GM18511 (cell line): ENCODE measurements around the gene LGALSL.

Source experiments
- ATAC-seq: cut with Tn5 transposase; IDR thresholded peaks from one replicate; pipeline ENCODE4 v1.9.1; 2021; ENCODE audit warnings: mild to moderate bottlenecking, moderate library complexity; ENCODE audit not compliant: unreplicated experiment

The LGALSL gene

DNA sequence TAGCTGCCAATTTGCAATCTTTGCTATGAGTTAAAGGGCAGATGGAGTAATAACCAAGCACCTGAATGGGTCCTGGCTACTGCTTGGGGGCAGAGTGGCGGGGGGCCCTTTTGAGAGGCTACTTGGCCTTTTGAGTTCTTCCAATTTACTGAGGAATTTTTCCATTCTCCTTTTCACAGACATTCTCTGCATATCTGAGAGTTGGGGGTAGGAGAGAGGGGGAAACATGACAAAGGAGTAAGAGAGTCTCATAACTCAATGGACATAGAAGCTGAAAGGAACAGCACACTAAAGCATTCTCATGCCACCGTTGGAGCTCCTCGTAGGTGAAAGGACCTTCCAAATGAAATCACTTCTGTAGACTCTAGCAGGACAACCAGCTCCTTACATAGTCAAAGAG lies 16.1 kb downstream of the LGALSL start:
- no peak for ATAC-seq

DNA sequence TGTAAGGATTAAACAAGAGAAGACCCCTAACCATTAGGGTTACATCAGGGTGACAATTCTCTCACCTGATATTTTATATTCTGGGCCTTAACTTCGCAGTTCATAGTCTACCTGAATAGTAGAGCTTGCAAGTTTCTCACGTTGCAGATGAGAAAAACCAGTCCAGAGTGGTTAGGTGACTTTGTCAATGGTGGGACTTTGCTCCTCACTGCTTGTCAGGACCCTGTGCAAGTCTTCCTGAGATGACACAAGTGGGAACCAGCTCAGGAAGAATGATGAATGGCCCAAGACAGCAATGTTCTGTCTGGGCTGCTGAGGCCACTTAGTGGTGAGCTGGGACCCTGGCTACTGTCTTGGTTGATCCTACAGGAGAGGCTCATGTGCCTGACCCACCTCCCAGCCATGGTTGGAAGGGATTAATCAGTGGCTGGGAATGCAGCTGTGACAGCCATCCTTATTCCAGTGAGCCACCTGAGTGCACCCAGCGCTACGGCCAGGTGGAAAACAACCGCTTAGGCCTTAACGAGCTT lies 16.9 kb downstream of the LGALSL start:
- no peak for ATAC-seq

DNA sequence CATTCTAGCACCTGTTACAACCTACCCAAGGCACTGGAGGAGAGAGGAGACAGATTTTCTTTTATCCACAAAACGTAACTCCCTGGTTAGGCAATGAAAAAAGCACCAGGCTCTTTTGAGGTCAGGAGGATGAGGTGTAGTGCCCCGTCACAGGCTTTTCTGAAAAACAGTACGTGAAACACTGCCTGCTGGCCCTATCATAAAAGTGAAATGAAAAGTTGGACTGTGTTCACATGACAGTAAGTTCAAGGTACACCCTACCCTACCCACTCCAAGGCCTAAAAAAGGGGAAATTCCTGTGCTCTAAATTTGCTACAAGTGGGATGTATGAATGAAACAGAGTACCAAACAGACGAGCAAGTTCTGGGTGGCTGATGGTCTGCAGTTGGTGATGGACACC lies 17.6 kb downstream of the LGALSL start:
- ATAC-seq: no peak

DNA sequence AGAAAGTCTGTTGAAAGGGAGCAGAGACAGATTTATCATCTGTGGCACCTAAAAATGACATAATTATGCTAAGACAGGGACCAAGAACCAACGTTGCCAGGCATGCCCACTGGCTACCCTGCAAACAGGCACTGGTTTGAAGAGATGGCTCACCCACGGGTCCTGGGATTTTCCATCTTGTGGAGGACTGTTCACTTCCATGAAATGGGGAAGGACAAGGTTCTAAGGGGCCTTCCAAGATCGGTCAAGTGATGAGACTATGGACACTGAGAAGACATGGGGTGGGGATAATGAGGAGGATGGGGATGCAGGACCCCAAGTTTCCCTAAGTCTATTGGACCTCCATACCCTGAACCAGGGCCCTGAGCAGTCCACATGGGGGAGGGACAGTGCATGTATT lies 18.9 kb downstream of the LGALSL start:
- ATAC-seq: no peak

GRCh38 chr2:64474121-64474571 lies 20.2 kb downstream of the LGALSL start:
- ATAC-seq: peak; percentile 69

DNA sequence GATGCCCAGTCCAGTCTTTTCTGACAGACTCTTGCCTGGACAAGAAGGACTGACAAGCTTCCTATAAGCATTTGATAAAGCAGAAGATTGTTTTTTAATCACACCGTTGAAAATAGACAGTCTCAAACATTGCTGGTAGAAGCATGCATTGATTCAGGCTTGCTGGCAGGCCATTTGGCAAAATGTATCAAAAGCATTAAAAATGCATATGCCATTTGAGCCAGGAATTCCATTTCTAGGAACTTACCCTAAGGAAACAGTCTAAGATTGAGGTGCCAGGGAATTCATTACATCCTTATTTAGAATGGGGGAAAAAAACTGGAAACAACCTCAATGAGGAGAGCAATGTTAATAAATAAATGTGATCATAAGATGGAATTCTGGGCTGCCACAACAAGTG lies 20.7 kb downstream of the LGALSL start:
- no peak for ATAC-seq

- no peak for ATAC-seq
Measured at GRCh38 chr2:64477037-64477436, 23.1 kb downstream of the LGALSL start.

GRCh38 chr2:64477979-64478378 lies 24.0 kb downstream of the LGALSL start:
- no peak for ATAC-seq

- ATAC-seq: no peak
Measured at GRCh38 chr2:64478502-64479230, 24.7 kb downstream of the LGALSL start.

DNA sequence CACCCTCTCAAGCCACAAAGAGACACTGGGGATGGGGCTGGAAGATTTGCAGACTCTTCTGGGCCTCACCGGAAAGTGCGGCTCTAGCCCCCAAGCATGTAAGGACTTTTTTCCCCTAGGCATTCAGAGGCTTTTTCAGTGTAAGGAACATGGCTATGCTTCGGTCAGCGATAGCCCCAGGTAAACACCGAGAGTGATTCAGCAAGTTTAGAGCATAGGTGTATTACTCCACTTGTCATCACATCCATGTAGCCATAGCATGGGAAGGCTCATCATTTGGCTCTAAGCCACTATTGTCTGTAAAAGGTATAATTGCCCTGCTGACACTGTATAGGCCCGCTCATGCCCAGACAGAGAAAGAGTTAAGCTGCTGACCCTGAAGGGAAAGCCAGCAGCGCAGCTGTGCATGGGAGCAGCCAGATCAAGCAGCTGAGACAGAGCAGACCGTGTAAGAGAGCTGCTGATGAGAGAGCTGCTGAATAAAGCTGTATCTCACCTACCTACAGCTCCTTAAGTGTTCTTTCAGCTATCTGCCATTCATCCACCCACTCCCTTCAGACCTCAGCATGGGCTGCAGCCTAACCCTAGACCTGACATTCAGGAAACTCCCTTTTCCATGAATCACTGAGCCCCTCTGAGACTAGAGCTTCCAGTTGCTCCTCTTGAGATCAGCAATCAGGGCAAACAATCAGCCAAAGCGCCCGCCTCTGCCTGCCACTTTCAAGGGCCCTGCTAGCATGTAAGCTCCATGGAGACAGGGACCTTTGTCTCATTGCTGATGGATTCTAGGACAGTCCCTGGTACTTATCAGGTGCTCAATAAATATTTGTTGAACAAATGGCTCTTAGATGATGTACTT lies 25.5 kb downstream of the LGALSL start:
- no peak for ATAC-seq

DNA sequence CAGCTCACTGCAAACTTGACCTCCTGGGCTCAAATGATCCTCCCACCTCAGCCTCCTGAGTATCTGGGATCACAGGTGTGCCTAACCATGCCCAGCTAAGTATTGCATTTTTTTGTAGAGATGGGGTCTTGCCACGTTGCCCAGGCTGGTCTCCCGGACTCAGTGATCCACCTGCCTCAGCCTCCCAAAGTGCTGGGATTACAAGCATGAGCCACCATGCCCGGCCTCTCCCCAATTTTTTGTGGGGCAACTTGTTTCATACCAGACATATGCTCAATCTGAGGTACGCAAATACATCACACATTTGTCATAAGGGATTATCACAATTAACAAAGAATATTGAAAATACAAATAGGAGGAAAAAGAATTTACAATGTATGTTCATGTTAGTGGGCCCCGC lies 27.7 kb downstream of the LGALSL start:
- ATAC-seq: no peak

GRCh38 chr2:64482243-64482642 lies 28.3 kb downstream of the LGALSL start:
- ATAC-seq: no peak

GRCh38 chr2:64482765-64483504 lies 29.0 kb downstream of the LGALSL start:
- ATAC-seq: no peak

GRCh38 chr2:64485331-64485730 lies 31.4 kb downstream of the LGALSL start:
- ATAC-seq: no peak

DNA sequence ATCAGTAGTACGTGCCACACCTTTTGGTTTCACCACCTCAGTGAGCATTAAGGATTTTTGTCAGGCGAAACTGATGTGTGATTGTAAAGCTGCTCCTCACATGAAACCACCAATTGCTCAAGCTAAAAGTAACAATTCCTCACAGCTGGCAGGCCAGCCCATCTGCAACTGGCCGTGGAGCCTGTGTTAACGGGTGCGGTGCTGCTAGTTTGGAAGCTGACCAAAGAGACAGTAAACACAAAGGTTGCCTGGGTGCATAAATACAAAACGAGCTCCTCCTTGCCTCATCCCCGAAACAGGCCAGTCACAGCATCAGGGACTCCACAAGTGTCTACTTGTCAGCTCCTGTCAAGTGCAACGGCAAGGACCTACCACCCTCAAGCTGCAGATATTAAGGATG lies 32.0 kb downstream of the LGALSL start:
- ATAC-seq: no peak

GRCh38 chr2:64487256-64488049 lies 33.5 kb downstream of the LGALSL start:
- no peak for ATAC-seq

DNA sequence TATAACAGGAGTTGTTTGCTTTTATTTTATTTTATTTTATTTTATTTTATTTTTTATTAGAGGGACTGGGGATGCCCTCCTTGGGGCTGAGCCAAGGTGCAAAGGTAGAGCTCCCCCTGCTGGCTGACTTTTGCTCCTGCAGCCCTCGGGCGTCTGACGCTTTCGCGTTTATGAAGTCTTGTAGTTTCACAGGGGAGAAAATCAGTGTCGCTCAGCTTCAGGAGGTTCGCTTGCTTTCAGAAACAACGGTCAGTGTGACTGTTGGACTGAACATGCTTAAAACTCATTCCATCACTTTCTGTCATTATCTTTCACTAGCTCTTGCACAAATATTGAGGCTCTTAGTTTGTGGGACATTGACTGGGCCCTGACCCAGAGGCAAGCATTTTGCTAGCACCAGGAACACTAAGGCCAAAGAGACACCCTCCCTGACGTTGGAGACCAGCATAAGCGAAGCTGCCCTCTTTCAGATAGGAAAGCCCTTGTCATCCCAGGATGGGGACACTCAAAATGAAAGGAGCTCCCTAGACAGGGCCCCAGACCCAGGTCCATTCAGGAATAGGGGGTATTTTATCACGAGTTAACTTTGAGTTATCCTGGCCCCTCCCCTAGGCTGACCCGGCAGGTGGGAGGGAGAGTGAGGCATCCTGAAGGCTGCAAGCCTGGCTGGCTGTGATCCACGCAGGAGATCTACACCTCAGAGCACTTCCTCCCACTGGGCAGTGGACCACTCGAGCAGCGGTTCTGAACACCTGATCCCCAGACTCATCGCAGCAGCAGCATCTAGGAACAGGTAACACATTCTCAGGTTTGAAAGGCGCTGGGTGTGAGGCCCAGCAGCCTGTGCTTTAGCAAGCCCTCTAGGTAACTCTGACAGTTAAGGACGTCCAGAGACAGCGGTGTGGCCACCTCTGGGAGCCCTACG lies 34.4 kb downstream of the LGALSL start:
- peak; percentile 59 for ATAC-seq

- ATAC-seq: no peak
Measured at GRCh38 chr2:64489081-64489751, 35.3 kb downstream of the LGALSL start.

GRCh38 chr2:64491426-64491825 lies 37.5 kb downstream of the LGALSL start:
- no peak for ATAC-seq
